B cell (primary cell): Measurements from ENCODE around the gene CEACAM21. TPM values are rescaled to one million over a fixed set of nuclear protein-coding genes. Genes with fewer than 3 reads are reported as not detected.
A peak's percentile ranks its signal among the peaks of the same experiment; 100 is the strongest.

ENCODE experiments used
- ATAC-seq: fragments of 200-7000 bp; cut with Tn5 transposase; one replicate; pipeline ENCODE4 v1.10.0; 2021; ENCODE audit warnings: low read depth, mild to moderate bottlenecking, moderate number of reproducible peaks, moderate library complexity
- CTCF ChIA-PET: fragments of 350-600 bp; sonication (Branson Sonifier 250); formaldehyde crosslinking; loops from one replicate; lab custom pipeline; 2021; ENCODE audit warnings: antibody characterized with exemption, inconsistent platforms; lab: Charles Lee
- POLR2A ChIA-PET: fragments of 350-600 bp; sonication (Branson Sonifier 250); formaldehyde crosslinking; loops from one replicate; lab custom pipeline; 2021; ENCODE audit warnings: antibody characterized with exemption; lab: Charles Lee
- DNase-seq: peaks from one replicate; pipeline ENCODE4 v3.0.0; 2013
- H2AFZ ChIP-seq: 2 replicates; pipeline ENCODE4 v1.6.1; 2012; ENCODE audit warnings: mild to moderate bottlenecking, low read depth, low read length; ENCODE audit not compliant: insufficient read depth, poor library complexity, severe bottlenecking
- H3K27ac ChIP-seq, 2 donors: 1 replicate in 1 of 2; 2 replicates in 1 of 2; pipeline ENCODE4 v1.5.1; 2012 to 2013; ENCODE audit warnings: low read length in 2 of 2, mild to moderate bottlenecking in 2 of 2, moderate library complexity in 1 of 2
- H3K27me3 ChIP-seq, 4 experiments: fragments of 200-600 bp in 1 of 4; sonication (generic) in 1 of 4; replicated peaks in 1 of 4; 1 replicate in 2 of 4; 2 replicates in 2 of 4; pipeline versions ENCODE4 v1.6.1 to v1.7.0; 2013 to 2016; ENCODE audit warnings: low read length in 3 of 4, mild to moderate bottlenecking in 2 of 4, mixed read lengths in 1 of 4, moderate library complexity in 1 of 4; ENCODE audit not compliant: insufficient read depth in 4 of 4, control insufficient read depth in 3 of 4; ENCODE audit errors: control extremely low read depth in 1 of 4
- H3K36me3 ChIP-seq, 2 experiments: replicated peaks in 1 of 2; 1 replicate in 1 of 2; 2 replicates in 1 of 2; pipeline versions ENCODE4 v1.6.1 to v1.7.1; 2013; ENCODE audit warnings: low read length in 1 of 2; ENCODE audit not compliant: insufficient read depth in 2 of 2, control insufficient read depth in 1 of 2; ENCODE audit errors: control extremely low read depth in 1 of 2, extremely low read depth in 1 of 2
- H3K4me1 ChIP-seq, 2 donors: fragments of 200-600 bp in 1 of 2; sonication (generic) in 1 of 2; 1 replicate in 1 of 2; 2 replicates in 1 of 2; pipeline versions ENCODE4 v1.5.1 to v1.6.1; 2013 to 2017; ENCODE audit warnings: low read length in 2 of 2; ENCODE audit not compliant: control insufficient read depth in 2 of 2, insufficient read depth in 2 of 2
- H3K4me2 ChIP-seq: replicated peaks from 2 replicates; pipeline ENCODE3; 2012; ENCODE audit warnings: mild to moderate bottlenecking, low read depth, low read length; ENCODE audit not compliant: poor library complexity, severe bottlenecking
- H3K4me3 ChIP-seq, 5 experiments: fragments of 200-600 bp in 1 of 5; sonication (generic) in 1 of 5; 1 replicate in 3 of 5; 2 replicates in 2 of 5; pipeline versions ENCODE4 v1.5.1 to v1.7.0; 2011 to 2016; ENCODE audit warnings: low read length in 4 of 5, mild to moderate bottlenecking in 4 of 5, low read depth in 2 of 5, control low read depth in 1 of 5, moderate library complexity in 1 of 5; ENCODE audit not compliant: insufficient read depth in 1 of 5; ENCODE audit errors: control extremely low read depth in 1 of 5, extremely low read depth in 1 of 5
- H3K79me2 ChIP-seq: fragments of 200-600 bp; sonication (generic); one replicate; pipeline ENCODE4 v1.6.0; 2016; ENCODE audit warnings: low read length; ENCODE audit not compliant: control insufficient read depth, insufficient read depth
- H3K9ac ChIP-seq: fragments of 200-600 bp; sonication (generic); 2 replicates; pipeline ENCODE4 v1.6.1; 2017; ENCODE audit warnings: mild to moderate bottlenecking, low read length, moderate library complexity
- H3K9me3 ChIP-seq, 3 donors: one replicate each; pipeline versions ENCODE4 v1.6.1 to v1.7.1; 2013; ENCODE audit warnings: low read length in 2 of 3; ENCODE audit not compliant: control insufficient read depth in 2 of 3, insufficient read depth in 1 of 3; ENCODE audit errors: control extremely low read depth in 1 of 3
- H4K20me1 ChIP-seq: 2 replicates; pipeline ENCODE4 v1.6.0; 2012; ENCODE audit warnings: mild to moderate bottlenecking, low read length; ENCODE audit not compliant: insufficient read depth, control insufficient read depth, poor library complexity, severe bottlenecking
- H3K27ac Mint-ChIP-seq: one replicate; pipeline ENCODE4 v1.8.0; 2021; ENCODE audit warnings: mixed read lengths
- H3K27me3 Mint-ChIP-seq: one replicate; pipeline ENCODE4 v1.8.0; 2021; ENCODE audit warnings: mixed read lengths
- H3K4me1 Mint-ChIP-seq: one replicate; pipeline ENCODE4 v1.8.0; 2021; ENCODE audit warnings: mixed read lengths
- H3K4me3 Mint-ChIP-seq: one replicate; pipeline ENCODE4 v1.8.0; 2021; ENCODE audit warnings: mixed read lengths
- H3K9me3 Mint-ChIP-seq: one replicate; pipeline ENCODE4 v1.8.0; 2022; ENCODE audit warnings: mixed read lengths; ENCODE audit not compliant: insufficient read depth
- EZH2 ChIP-seq: IDR thresholded peaks from 2 replicates; pipeline ENCODE4 v1.6.1; 2012; ENCODE audit warnings: borderline replicate concordance, low read depth, mild to moderate bottlenecking, moderate library complexity, low read length; ENCODE audit not compliant: insufficient read depth, poor library complexity, severe bottlenecking
- WGBS: methylation state at CpG from one replicate; pipeline ENCODE4 v1.1.5; 2013; ENCODE audit warnings: missing lambda C conversion rate; ENCODE audit not compliant: insufficient coverage; 5-methylcytosine and 5-hydroxymethylcytosine counted together
- intact Hi-C: fragments of 100-400 bp; cut with micrococcal nuclease; formaldehyde crosslinking; loops from one replicate; pipeline ENCODE4 v1.10.0; 2022
- polyA plus RNA-seq: library from polyadenylated mRNA; depleted of rRNA; stranded (reverse); fragments of >200 nt; gene quantifications from 2 replicates; pipeline ENCODE4 v1.2.3, GENCODE V29; 2012
- total RNA-seq, 2 donors: library from RNA; stranded (reverse); fragments of 120-200 nt in 1 of 2; gene quantifications; 1 replicate in 1 of 2; 2 replicates in 1 of 2; pipeline versions ENCODE4 v1.2.3 to v1.2.4, GENCODE V29; 2013 to 2022
- TF ChIP-seq, protein P1 (sequence below): fragments of 200-600 bp; IDR thresholded peaks from one replicate; pipeline ENCODE4 v1.8.0; 2022; ENCODE audit warnings: antibody characterized with exemption, mild to moderate bottlenecking

The CEACAM21 gene
- total and polyA plus RNA-seq, 2 donors (not counting 1 experiment from before 2014, with no cell fraction given) = 18.9 to 27.3 TPM

DNA sequence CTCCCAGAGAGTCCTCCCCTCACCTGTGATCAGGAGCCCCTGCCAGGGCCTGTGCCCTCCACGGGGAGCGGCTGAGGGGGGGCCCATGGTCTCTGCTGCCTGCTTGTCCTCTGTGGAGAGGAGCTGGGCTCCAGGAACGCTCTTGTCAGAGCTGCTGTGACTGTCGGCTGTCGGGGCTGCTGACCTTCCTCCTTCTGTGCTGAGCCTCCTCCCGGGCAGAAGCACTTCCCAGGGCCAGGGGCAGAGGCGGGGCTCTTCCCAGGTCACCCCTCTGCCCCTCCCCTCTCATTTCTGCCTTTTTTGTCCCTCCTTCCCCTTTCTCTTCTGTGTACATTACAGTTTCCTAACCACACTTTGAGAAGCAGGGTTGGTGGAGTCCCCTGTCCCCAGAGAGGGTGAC, 50.9 kb downstream of the CEACAM21 start, which contains the start of gene CEACAM4:
Gene CEACAM4, minus strand, starts transcription at position 198 of the 400 bp plus-strand sequence. Its CDS starts 111 bp downstream, at position 87.
- ChIA-PET CTCF (no interaction called here), POLR2A (no interaction called here)
- H3K27ac ChIP-seq = no peak within 1 kb of the TSS
- intact Hi-C loops = no loop called here
- H3K27me3 Mint-ChIP-seq = peaks cover 26% of the 10 kb centered on the region
- H4K20me1 ChIP-seq = no peaks in the 10 kb centered on the region
- H3K9ac ChIP-seq = no peak within 1 kb of the TSS
- no peaks in the 10 kb centered on the region for H3K79me2 ChIP-seq
- H3K36me3 ChIP-seq = no peaks in the 10 kb centered on the region
- H3K4me2 ChIP-seq = no peak within 1 kb of the TSS
- no peak for ATAC-seq
- H3K27me3 ChIP-seq = peaks cover 0 to 18% (median 7%) of the 10 kb centered on the region in 4 experiments
- TF ChIP-seq EZH2 = no peak
- TF ChIP-seq, protein P1, sequence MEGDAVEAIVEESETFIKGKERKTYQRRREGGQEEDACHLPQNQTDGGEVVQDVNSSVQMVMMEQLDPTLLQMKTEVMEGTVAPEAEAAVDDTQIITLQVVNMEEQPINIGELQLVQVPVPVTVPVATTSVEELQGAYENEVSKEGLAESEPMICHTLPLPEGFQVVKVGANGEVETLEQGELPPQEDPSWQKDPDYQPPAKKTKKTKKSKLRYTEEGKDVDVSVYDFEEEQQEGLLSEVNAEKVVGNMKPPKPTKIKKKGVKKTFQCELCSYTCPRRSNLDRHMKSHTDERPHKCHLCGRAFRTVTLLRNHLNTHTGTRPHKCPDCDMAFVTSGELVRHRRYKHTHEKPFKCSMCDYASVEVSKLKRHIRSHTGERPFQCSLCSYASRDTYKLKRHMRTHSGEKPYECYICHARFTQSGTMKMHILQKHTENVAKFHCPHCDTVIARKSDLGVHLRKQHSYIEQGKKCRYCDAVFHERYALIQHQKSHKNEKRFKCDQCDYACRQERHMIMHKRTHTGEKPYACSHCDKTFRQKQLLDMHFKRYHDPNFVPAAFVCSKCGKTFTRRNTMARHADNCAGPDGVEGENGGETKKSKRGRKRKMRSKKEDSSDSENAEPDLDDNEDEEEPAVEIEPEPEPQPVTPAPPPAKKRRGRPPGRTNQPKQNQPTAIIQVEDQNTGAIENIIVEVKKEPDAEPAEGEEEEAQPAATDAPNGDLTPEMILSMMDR = no peak
- H3K9me3 ChIP-seq = peaks cover 4 to 11% (median 9%) of the 10 kb centered on the region in 3 donors
- no peak within 1 kb of the TSS for H2AFZ ChIP-seq
- peak within 1 kb of the TSS in 1 of 5 experiments; percentile 61 for H3K4me3 ChIP-seq
- H3K4me3 Mint-ChIP-seq = no peak within 1 kb of the TSS
- DNase-seq = no peak
- 0% methylated on average over 7 of the region's 7 CpGs for WGBS
- H3K4me1 Mint-ChIP-seq = no peaks in the 10 kb centered on the region
- H3K4me1 ChIP-seq = no peaks in the 10 kb centered on the region
- no peak within 1 kb of the TSS for H3K27ac Mint-ChIP-seq
- peaks cover 4% of the 10 kb centered on the region for H3K9me3 Mint-ChIP-seq

DNA sequence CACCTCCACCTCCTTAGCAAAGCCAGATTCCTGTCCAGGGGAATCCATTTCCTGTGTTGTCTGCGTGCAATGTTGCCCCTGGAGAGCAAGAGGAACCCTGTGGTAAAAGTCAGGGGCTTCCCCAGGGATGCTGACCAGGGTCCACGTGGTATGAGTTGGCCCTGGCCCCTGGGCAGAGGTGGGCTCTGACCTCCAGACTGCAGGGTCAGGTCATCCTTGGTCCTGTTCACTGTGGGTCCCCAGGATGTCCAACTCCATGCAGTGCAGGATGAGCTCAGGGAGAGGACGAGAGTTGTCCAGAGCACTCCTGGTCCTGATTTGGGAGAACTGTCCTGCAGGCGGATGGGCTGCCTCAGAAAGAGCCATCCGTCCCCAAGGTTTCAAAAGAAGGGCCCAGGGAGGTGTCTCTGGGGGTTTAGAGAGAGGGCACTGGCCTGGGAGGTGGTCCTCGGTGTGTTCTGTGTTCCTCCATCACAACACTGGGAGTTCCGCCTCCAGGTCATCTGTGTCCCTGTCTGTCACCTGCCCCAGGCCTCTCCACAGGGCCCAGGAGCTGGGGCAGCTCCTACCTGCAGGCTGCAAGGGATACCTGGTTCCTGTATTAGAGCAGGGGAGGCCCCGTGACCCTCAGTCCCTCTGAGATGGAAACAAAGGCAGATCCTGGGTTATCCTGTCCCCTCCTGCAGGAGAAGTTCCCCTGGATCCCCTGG, 52.2 kb downstream of the CEACAM21 start:
- no peak overlapping the region for H2AFZ ChIP-seq
- peaks cover 0 to 18% (median 7%) of the 10 kb centered on the region in 4 experiments for H3K27me3 ChIP-seq
- ATAC-seq (no peak), DNase-seq (no peak)
- H3K4me3 ChIP-seq = no peak overlapping the region
- 71% methylated on average over 8 of the region's 8 CpGs for WGBS
- intact Hi-C loops = no loop called here
- TF ChIP-seq EZH2 = no peak
- TF ChIP-seq, protein P1 = no peak
- no peaks in the 10 kb centered on the region for H4K20me1 ChIP-seq
- H3K4me3 Mint-ChIP-seq = no peak overlapping the region
- no peaks in the 10 kb centered on the region for H3K79me2 ChIP-seq
- H3K27ac Mint-ChIP-seq = no peak overlapping the region
- CTCF ChIA-PET = no interaction called here
- POLR2A ChIA-PET = no interaction called here
- no peak overlapping the region for H3K9ac ChIP-seq
- H3K27ac ChIP-seq = no peak overlapping the region
- no peaks in the 10 kb centered on the region for H3K4me1 Mint-ChIP-seq
- H3K9me3 Mint-ChIP-seq = peaks cover 4% of the 10 kb centered on the region
- no peaks in the 10 kb centered on the region for H3K4me1 ChIP-seq
- no peaks in the 10 kb centered on the region for H3K36me3 ChIP-seq
- H3K27me3 Mint-ChIP-seq = peaks cover 23% of the 10 kb centered on the region
- peaks cover 4 to 11% (median 11%) of the 10 kb centered on the region in 3 donors for H3K9me3 ChIP-seq
- no peak overlapping the region for H3K4me2 ChIP-seq
